NAMALWA (cell line): ENCODE data around the gene CIB4.
"Not testable (repeated sequence)": the region's sequence is repeated elsewhere in the genome, so short reads cannot be mapped to it uniquely, and the experiment has no call there.

Source experiments
- DNase-seq: peaks from one replicate; pipeline ENCODE4 v3.0.0-alpha.2; 2015; ENCODE audit warnings: low spot score

The CIB4 gene

DNA sequence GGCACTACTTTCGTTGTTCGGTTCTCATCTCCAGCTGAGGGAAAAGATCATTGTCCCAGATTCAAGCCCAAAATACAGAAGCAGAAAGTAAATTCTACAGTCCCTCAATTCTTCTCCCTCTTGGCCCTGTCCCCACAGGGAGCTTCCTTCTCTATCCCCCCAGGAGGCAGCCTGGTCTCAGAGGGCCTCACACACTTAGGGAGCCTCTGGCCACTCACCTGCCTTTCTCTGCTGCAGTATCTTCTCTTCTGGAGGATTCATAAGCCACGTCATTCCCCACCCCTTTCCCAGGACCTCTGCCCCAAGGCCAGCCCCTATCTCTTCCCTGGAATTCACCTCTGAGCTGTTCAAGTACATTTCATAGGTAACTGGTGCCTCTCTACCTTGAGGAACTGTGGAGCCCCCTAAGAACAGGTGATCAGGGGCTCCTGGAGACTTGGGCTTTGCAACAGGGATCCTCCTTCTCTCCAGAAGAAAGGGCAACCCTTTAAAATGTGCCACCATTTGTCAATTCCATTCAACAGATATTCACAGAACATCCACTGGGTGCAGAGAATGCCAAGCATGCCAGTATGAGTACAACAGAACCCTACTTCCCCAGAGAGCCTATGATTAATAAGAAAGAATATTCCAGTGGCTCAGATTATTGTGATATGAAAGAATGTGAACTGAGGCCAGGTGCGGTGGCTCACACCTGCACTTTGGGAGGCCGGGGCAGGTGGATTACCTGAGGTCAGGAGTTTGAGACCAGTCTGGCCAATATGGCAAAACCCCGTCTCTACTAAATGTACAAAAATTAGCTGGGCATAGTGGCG, 72.9 kb downstream of the CIB4 start:
- no peak for DNase-seq

DNA sequence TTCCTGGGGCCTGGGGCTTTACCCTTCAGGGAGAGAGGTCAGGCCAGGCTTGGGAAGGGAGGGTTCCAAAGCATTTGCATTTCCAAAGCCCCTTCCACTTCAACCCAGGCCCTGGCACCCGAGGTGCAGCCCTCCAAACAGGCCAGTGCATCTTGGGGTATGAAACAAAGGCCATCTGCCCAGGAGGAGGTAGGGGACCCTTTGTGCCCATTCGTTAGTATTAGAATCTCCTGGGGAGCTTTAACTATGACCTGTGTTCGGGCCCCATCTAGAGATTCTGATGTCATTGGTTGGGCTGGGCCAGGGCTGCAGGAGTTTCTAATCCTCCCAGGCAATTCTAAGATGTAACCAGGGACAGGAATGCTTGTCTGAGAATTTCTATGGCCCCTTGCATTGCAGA, 73.6 kb downstream of the CIB4 start:
- no peak for DNase-seq

DNA sequence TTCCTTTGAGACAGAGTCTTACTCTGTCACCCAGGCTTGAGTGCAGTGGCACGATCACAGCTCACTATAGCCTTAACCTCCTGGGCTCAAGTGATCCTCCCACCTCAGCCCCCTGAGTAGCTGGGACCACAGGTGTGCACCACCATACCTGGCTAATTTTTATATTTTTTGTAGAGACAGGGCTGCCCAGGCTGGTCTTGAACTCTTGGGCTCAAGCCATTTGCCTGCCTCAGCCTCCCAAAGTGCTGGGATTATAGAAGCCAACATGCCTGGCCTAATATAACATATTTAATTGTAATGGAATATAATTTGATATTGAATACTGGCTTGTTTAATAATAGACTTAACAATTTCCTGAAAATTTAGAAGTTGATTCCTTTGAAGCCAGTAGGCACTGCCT, 74.4 kb downstream of the CIB4 start:
- not testable (repeated sequence) for DNase-seq

GRCh38 chr2:26566081-26566375, 75.1 kb downstream of the CIB4 start:
- no peak for DNase-seq

GRCh38 chr2:26564121-26564644, 77.0 kb downstream of the CIB4 start:
- no peak for DNase-seq

GRCh38 chr2:26563686-26564085, 77.5 kb downstream of the CIB4 start:
- DNase-seq, result no peak

DNA sequence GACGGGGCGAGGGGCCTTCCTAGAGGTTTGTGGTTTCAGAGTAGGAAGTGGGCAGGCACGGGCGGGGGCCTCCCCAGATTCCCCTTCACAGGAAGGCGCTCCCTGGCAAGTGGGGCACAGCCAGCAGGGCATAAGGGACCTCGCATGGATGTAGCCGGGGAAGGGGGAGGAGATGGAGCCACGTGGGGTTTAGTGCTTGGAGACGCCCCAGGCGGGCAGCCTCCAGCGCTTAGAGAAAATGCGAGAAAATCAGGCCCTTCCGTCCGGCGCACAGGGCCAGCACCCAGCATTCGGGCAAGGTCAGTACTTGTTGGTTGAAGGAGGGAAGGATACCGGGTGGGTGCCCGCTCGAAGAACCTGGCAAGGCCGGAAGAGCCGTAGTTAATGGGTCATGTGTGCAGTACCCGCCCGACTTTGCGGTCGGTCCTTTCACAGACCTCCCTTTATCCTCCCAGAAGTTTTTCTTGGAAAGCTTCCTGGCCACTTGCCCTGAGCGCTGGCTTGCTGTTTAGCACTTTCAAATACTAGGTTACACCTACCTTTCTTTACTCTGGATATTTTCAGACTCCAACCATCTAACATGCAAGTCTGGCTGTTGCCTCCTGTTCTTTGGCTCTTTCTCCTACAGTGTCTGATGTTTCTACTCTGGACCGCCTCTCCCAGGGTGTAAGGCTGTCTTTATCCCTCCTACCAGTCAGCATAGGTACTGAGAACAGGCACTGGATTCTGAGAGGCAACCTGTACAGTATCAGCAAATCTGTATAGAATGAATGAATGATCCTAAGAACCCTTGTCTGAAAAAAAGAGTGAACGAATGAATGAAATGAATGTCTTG, 78.1 kb downstream of the CIB4 start:
- DNase-seq, result no peak

GRCh38 chr2:26561918-26562810, 79.0 kb downstream of the CIB4 start:
- DNase-seq, result no peak

- DNase-seq, result no peak
Observed at GRCh38 chr2:26561376-26561775, 79.8 kb downstream of the CIB4 start.

DNA sequence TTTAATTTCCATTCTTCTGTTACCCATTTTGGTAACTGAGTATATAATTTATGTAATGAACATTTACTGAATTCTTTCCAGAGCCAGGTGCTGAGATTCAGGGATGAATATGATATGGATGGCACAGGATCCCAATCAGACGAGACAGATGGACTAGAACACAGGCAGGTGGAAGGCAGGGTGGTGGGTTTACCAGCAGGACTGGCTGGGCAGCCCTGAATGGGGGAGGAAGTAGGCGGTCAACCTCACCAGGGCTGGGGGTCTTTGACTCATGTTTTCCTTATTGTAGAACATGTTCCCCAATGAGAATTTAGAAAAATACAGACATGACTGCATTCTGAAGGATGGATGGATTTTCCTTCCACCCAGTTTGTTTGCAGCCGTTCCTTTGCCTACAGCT, 80.3 kb downstream of the CIB4 start:
- DNase-seq, result no peak

DNA sequence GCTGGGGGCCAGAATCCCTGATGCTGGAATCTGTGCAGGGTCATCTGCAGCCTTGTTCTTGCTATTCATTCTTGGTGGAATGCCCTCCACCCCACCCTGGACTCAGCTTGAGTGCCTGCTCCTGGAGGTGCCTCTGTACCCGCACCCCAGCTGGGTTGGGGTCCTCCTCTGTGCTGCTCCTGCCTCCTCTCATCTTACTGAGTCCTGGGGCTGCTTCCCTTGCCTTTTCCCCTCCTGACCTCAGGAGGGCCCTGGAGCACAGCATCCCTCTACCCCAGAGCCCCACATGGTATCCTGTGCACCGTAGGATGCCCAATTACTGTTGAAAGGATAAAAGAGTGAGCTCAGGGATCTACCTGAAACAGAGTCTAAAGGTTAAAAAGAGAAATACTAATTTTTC, 81.6 kb downstream of the CIB4 start:
- DNase-seq, result no peak

DNA sequence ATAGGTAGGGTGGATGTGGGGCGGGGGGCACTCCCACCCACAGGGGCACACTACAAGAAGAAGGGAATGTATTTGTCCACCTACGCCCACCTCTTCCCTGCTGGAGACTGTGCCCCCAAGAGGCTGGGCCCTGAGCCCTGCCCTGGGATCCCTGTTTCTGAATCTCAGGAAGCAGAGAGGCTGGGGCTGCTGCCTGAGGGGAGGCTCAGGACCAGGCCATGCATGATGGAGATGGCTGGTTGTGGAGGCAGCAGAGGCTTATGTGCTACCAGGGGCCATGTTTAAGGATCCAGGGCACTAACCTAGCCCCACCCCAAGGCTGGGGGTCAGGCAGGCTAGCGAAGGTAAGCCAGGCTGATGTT, 82.1 kb downstream of the CIB4 start:
- no peak for DNase-seq

DNA sequence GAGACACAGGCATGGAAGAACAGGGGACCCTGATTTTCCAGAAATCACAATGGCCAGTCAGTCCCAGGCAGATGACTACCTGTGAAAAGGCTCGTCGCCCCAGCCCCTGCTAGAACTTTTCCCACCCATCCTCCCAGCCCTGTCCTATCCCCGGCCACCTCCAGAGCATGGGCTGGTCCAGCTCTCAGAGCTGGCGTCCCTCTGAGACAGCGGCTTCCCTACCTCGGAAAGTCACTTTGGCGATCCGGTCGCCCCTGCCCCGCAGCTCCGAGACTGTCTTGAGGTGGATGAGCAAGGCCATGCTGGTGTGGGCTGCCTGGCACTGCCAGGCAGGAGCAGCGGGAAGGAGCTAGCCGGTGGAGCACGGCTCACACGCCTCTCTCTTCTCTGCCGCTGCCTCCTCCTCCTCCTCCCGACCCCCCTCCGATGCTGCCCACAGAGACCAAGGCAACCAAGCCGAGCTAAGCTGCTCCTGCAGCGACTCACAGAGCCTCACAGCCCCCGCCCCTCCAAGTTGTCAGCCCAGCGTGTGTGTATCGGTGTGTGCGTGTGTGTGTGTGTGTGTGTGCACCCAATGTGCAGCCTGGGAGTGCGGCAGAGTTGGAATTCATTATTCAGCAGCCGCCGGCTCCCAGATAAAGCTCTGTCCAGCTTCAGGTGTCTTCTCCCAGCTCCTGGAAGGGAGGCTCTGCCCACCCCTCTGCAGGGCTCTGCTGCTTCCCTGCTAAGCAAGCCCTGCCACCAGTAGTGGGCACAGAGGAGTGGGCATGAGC, 82.7 kb downstream of the CIB4 start:
- no peak for DNase-seq

GRCh38 chr2:26557244-26557925, 83.8 kb downstream of the CIB4 start:
- DNase-seq, result no peak

- no peak for DNase-seq
Observed at GRCh38 chr2:26556309-26557243, 84.6 kb downstream of the CIB4 start.

DNA sequence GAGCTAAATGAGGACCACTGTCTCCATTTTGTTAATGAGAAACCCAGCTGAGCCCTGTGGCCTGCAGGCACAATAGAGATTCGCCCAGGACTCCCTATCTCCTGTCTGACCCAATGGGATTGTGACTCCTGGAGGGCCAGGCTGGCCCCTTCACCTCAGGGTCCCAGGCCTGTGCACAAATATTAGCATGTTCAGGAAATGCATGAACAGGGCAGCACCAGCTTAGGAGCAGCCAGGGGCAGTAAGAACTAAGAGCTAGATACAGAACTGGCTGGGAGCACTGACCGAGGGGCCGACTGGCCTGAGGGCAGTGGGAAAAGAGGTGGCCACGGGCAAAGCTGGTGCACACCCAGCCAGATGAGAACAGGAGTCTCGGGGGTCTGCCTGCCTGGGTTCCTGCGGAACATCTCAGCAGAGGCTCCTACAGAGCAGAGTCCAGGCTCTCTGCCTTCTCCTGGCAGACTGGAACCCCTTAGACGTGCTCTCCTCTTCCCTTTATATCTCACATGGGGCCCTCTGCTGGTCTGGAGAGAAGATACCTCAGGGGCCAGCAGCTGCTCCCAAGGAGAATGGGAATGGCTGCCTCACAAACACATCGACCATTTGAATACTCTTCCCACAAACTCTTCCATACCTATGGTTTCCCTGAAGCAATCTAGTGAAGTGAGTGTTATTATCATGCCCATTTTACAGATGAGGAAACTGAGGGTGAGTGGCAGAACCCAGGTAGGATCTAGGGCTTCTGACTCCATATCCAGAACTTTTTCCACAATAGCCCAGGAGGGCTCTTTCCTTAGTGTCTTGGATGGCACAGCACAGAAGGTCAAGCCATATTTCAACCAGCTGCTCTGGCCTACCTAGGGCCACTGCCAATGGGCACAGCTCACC, 85.7 kb downstream of the CIB4 start:
- no peak for DNase-seq

DNA sequence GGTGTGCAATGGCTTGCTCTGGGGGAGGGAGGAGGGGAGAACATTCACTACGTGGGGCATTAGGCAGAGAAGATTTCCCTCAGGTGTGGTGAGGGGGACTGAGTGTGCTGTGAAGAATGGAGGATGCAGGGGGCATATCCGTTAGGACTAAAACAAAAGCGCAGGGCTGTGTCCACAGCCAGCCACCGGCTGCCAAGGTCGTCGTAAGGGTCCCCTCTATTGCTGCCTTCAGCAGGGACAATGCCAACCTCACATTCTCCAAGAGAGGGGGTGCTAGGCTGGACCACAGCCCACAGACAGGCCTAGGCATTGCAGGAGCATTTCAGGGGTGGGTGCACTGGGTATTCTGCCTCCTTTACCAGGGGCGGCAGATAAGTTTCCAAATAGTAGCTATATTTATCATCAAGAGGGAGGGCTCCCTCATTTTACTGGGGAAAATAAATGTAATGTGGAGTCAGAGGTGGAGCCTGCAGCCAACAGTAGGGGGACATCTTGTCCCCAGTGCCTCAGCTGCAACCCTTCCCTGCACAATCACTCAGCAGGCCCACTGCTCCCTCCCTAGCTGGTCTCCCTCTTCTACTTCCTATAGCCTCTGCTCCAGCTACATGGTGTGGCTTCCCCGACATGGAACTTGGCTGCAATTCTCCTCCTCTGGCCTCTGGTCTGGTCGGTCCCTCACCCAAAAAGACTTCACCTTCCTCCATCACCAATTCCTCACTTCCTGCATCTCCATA, 88.4 kb downstream of the CIB4 start:
- no peak for DNase-seq
